CD4-positive, CD25-positive, alpha-beta regulatory T cell (primary cell): ENCODE results near the gene PHF3. TPM values are rescaled to one million over a fixed set of nuclear protein-coding genes. Genes with fewer than 3 reads are reported as not detected.

ENCODE experiments used
- ATAC-seq, 2 donors: fragments of 150-1000 bp; cut with Tn5 transposase; one replicate each; pipeline ENCODE4 v1.10.0; 2021; ENCODE audit warnings: low read depth in 2 of 2, moderate number of reproducible peaks in 2 of 2, moderate library complexity in 1 of 2
- DNase-seq, 3 donors: peaks; one replicate each; pipeline versions ENCODE4 v3.0.0 to v3.0.0-alpha.2; 2012 to 2022; ENCODE audit warnings: mixed read lengths in 1 of 3
- H3K27ac ChIP-seq: one replicate; pipeline ENCODE4 v1.7.0; 2013; ENCODE audit warnings: mild to moderate bottlenecking, low read length; ENCODE audit not compliant: insufficient read depth, poor library complexity, severe bottlenecking
- H3K27me3 ChIP-seq: one replicate; pipeline ENCODE4 v1.7.0; 2013; ENCODE audit warnings: low read length; ENCODE audit not compliant: control insufficient read depth, insufficient read depth
- H3K36me3 ChIP-seq: one replicate; pipeline ENCODE4 v1.7.0; 2013; ENCODE audit warnings: mild to moderate bottlenecking, low read length, moderate library complexity; ENCODE audit not compliant: control insufficient read depth, insufficient read depth
- H3K4me1 ChIP-seq: 2 replicates; pipeline ENCODE4 v1.7.0; 2013; ENCODE audit warnings: mild to moderate bottlenecking, low read length; ENCODE audit not compliant: insufficient read depth, control insufficient read depth, poor library complexity, severe bottlenecking
- H3K4me3 ChIP-seq: one replicate; pipeline ENCODE4 v1.7.0; 2013; ENCODE audit warnings: low read depth, mild to moderate bottlenecking, low read length, moderate library complexity
- H3K9me3 ChIP-seq, 2 experiments: 1 replicate in 1 of 2; 2 replicates in 1 of 2; pipeline ENCODE4 v1.7.0; 2013; ENCODE audit warnings: low read length in 2 of 2, mild to moderate bottlenecking in 1 of 2, moderate library complexity in 1 of 2; ENCODE audit not compliant: control insufficient read depth in 2 of 2
- H3K27ac Mint-ChIP-seq, 3 donors: one replicate each; pipeline ENCODE4 v1.8.0; 2020 to 2022; ENCODE audit warnings: mild to moderate bottlenecking in 3 of 3, mixed read lengths in 3 of 3, moderate library complexity in 2 of 3
- H3K27me3 Mint-ChIP-seq: one replicate; pipeline ENCODE4 v1.8.0; 2022; ENCODE audit warnings: mild to moderate bottlenecking, mixed read lengths
- H3K36me3 Mint-ChIP-seq: one replicate; pipeline ENCODE4 v1.8.0; 2020; ENCODE audit warnings: mixed read lengths
- H3K4me1 Mint-ChIP-seq, 4 donors: one replicate each; pipeline ENCODE4 v1.8.0; 2020 to 2022; ENCODE audit warnings: mixed read lengths in 4 of 4, mild to moderate bottlenecking in 1 of 4
- H3K4me3 Mint-ChIP-seq, 4 donors: one replicate each; pipeline ENCODE4 v1.8.0; 2020 to 2022; ENCODE audit warnings: mild to moderate bottlenecking in 4 of 4, mixed read lengths in 4 of 4, moderate library complexity in 3 of 4
- H3K9me3 Mint-ChIP-seq, 7 donors: one replicate each; pipeline ENCODE4 v1.8.0; 2020 to 2022; ENCODE audit warnings: mixed read lengths in 7 of 7, mild to moderate bottlenecking in 3 of 7, moderate library complexity in 2 of 7
- polyA plus RNA-seq, 4 donors: library from polyadenylated mRNA; unstranded; fragments of 300-500 nt; fragmentation: Illumina TruSeq; gene quantifications; one replicate each; pipeline ENCODE4 v1.2.3, GENCODE V29; 2021
- total RNA-seq: library from RNA; stranded (reverse); gene quantifications from one replicate; pipeline ENCODE4 v1.2.3, GENCODE V29; 2022

PHF3 gene
- total and polyA plus RNA-seq, 5 donors from 2014 or later, result 19.4 to 103 (median 23.0) TPM

DNA sequence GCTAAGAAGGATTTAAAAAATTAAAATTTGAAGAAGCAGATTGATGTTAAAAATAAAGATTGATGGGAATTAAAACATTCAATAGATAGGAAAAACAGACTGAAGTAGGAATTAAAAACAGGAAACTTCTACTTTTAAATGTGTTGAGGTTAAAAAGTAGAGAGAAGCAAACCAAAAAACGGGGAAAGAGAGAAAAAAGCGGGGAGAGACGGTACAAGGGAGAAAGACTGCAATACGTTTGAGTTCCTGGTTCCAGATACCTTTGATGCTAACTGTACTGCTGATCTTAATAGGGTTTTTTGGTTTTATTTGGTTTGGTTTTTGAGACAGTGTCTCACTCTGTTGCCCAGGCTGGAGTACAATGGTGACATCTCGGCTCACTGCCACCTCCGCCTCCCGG lies 36.4 kb upstream of the PHF3 start:
- Mint-ChIP-seq H3K36me3 (no peaks in the 10 kb centered on the region), H3K9me3 (peaks cover 0 to 2% (median 0%) of the 10 kb centered on the region in 7 donors), H3K4me1 (peaks cover 0 to 20% (median 12%) of the 10 kb centered on the region in 4 donors), H3K27me3 (peaks cover 14% of the 10 kb centered on the region), H3K4me3 (peak overlapping the region in 1 of 4 donors; percentile 84), H3K27ac (no peak overlapping the region)
- Histone ChIP-seq H3K4me1 (peaks cover 7% of the 10 kb centered on the region), H3K36me3 (no peaks in the 10 kb centered on the region), H3K27me3 (no peaks in the 10 kb centered on the region), H3K9me3 (no peaks in the 10 kb centered on the region), H3K4me3 (no peak overlapping the region), H3K27ac (no peak overlapping the region)
- DNase-seq (no peak), ATAC-seq (no peak)

GRCh38 chr6:63600136-63600535 lies 35.5 kb upstream of the PHF3 start:
- Histone ChIP-seq H3K27ac (no peak overlapping the region), H3K27me3 (no peaks in the 10 kb centered on the region), H3K9me3 (no peaks in the 10 kb centered on the region), H3K4me3 (no peak overlapping the region), H3K36me3 (no peaks in the 10 kb centered on the region), H3K4me1 (peaks cover 7% of the 10 kb centered on the region)
- peak overlapping the region in 1 of 3 donors; percentile 60 for H3K27ac Mint-ChIP-seq
- H3K9me3 Mint-ChIP-seq, result peaks cover 0 to 2% (median 0%) of the 10 kb centered on the region in 7 donors
- H3K4me1 Mint-ChIP-seq, result peaks cover 0 to 20% (median 12%) of the 10 kb centered on the region in 4 donors
- no peaks in the 10 kb centered on the region for H3K36me3 Mint-ChIP-seq
- no peak overlapping the region for H3K4me3 Mint-ChIP-seq
- no peak for ATAC-seq
- no peak for DNase-seq
- peaks cover 9% of the 10 kb centered on the region for H3K27me3 Mint-ChIP-seq

DNA sequence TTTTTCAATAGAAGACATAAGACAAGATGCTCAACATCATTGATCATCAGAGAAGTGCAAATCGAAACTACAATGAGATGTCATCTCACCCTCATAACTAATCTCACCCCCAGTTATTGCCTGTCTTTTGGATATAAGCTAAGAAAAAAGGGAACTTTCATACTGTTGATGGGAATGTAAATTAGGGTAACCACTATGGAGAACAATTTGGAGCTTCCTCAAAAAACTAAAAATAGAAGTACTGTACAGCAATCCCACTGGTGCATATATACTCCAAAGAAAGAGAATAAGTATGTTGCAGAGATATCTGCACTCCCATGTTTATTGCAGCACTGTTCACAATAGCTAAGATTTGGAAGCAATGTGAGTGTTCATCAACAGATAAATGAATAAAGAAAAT lies 26.4 kb upstream of the PHF3 start:
- Histone ChIP-seq H3K4me1 (no peaks in the 10 kb centered on the region), H3K36me3 (no peaks in the 10 kb centered on the region), H3K9me3 (no peaks in the 10 kb centered on the region), H3K27me3 (peaks cover 2% of the 10 kb centered on the region), H3K4me3 (no peak overlapping the region), H3K27ac (no peak overlapping the region)
- Mint-ChIP-seq H3K9me3 (peaks cover 0 to 3% (median 0%) of the 10 kb centered on the region in 7 donors), H3K4me1 (no peaks in the 10 kb centered on the region), H3K27ac (no peak overlapping the region), H3K27me3 (peaks cover 15% of the 10 kb centered on the region), H3K4me3 (no peak overlapping the region), H3K36me3 (no peaks in the 10 kb centered on the region)
- DNase-seq (no peak), ATAC-seq (no peak)

DNA sequence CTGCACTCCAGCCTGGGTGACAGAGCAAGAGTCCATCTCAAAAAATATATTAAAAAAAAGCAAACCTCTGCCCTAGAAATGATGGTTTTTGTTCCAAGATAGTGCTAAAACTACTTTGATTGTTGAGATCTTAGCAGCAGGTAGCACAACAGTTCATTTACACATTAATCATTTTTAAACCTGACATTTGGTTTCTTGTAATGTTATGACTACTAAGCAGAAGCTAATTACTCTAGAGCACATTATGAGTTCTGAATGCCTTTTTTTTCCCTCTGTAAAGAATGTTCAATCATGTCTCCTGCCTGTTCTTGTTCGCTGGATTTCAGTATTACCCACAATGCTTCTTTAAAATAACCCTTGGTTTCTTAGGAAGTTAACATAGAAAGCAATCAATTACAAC lies 24.7 kb upstream of the PHF3 start:
- H3K27me3 ChIP-seq, result peaks cover 2% of the 10 kb centered on the region
- Mint-ChIP-seq H3K4me1 (no peaks in the 10 kb centered on the region), H3K9me3 (peaks cover 0 to 3% (median 0%) of the 10 kb centered on the region in 7 donors), H3K27me3 (peaks cover 15% of the 10 kb centered on the region), H3K36me3 (no peaks in the 10 kb centered on the region), H3K27ac (no peak overlapping the region), H3K4me3 (no peak overlapping the region)
- DNase-seq (no peak), ATAC-seq (no peak)
- H3K36me3 ChIP-seq, result no peaks in the 10 kb centered on the region
- H3K4me1 ChIP-seq, result no peaks in the 10 kb centered on the region
- H3K9me3 ChIP-seq, result no peaks in the 10 kb centered on the region
- no peak overlapping the region for H3K27ac ChIP-seq
- no peak overlapping the region for H3K4me3 ChIP-seq

DNA sequence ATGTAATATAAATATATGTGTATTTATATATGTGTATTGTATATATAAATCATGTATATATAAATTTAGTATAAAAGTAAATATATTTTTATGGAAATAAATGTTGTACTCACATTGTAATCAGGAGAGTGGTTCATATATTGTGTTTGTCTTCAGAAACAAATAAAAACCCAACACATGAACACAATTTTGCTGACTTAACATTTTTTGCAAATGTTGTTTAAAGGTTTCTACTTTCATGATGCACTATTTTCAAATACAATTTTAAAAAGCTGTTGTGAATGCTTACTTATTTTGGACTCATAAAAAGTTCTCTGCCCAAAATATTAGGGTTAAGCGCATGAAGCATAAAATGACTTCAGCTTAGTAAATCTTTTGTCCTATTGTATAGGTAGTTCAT lies 24.0 kb upstream of the PHF3 start:
- Histone ChIP-seq H3K27ac (no peak overlapping the region), H3K4me1 (no peaks in the 10 kb centered on the region), H3K36me3 (no peaks in the 10 kb centered on the region), H3K9me3 (no peaks in the 10 kb centered on the region), H3K4me3 (no peak overlapping the region), H3K27me3 (peaks cover 2% of the 10 kb centered on the region)
- no peak overlapping the region for H3K4me3 Mint-ChIP-seq
- H3K27ac Mint-ChIP-seq, result no peak overlapping the region
- no peak for DNase-seq
- H3K4me1 Mint-ChIP-seq, result no peaks in the 10 kb centered on the region
- no peaks in the 10 kb centered on the region for H3K36me3 Mint-ChIP-seq
- ATAC-seq, result no peak
- H3K27me3 Mint-ChIP-seq, result peaks cover 19% of the 10 kb centered on the region
- peaks cover 0 to 3% (median 0%) of the 10 kb centered on the region in 7 donors for H3K9me3 Mint-ChIP-seq

DNA sequence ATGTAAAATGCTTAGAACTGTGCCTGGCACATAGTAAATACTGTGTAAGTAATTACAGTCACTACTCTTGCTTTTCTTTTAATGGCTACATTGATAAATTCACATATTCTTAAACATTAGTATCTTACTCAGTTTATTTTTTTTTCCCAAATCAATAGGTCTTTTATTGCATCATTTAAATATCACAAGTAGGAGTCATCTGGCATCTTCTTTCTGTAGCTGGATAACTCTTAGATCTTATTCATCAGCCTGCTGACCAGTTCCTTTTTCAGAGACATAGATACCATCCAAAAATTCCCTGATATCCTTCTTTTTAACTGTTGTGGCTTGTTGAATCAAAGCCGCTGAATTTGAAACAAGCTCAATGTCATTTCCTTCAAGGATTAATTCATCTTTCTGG lies 20.0 kb upstream of the PHF3 start:
- no peaks in the 10 kb centered on the region for H3K9me3 Mint-ChIP-seq

DNA sequence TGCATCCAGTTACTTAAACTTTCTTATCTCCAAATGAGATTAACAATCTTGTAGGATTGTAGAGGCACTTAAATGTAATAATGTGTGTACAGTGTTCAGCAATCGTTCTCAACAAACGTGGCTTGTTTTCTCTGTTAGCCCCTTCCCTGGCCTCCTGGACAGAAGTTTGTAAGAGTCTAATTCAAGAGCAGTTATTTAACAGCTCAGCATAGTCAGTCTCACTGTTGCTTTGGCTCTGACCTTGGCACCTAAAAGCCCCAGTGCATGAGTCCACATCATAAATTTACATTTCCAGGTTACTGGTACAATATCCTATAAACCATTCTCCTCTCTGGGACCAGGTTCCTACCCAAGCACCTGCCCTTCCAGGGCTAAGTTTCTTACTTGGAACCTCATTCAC lies 11.5 kb upstream of the PHF3 start:
- H3K27me3 Mint-ChIP-seq, result peaks cover 32% of the 10 kb centered on the region
- H3K36me3 Mint-ChIP-seq, result no peaks in the 10 kb centered on the region
- ATAC-seq, result no peak
- no peak overlapping the region for H3K27ac Mint-ChIP-seq
- H3K27me3 ChIP-seq, result peaks cover 5% of the 10 kb centered on the region
- no peak for DNase-seq
- H3K4me3 Mint-ChIP-seq, result no peak overlapping the region
- H3K9me3 ChIP-seq, result no peaks in the 10 kb centered on the region
- no peak overlapping the region for H3K27ac ChIP-seq
- no peaks in the 10 kb centered on the region for H3K4me1 Mint-ChIP-seq
- no peaks in the 10 kb centered on the region for H3K4me1 ChIP-seq
- H3K9me3 Mint-ChIP-seq, result peaks cover 0 to 4% (median 0%) of the 10 kb centered on the region in 7 donors
- H3K36me3 ChIP-seq, result no peaks in the 10 kb centered on the region
- H3K4me3 ChIP-seq, result no peak overlapping the region

More for the DNA sequence above, 20.0 kb upstream of the PHF3 start:
- Histone ChIP-seq H3K27me3 (peaks cover 5% of the 10 kb centered on the region), H3K4me1 (no peaks in the 10 kb centered on the region), H3K36me3 (no peaks in the 10 kb centered on the region), H3K27ac (no peak overlapping the region), H3K9me3 (no peaks in the 10 kb centered on the region), H3K4me3 (no peak overlapping the region)
- Mint-ChIP-seq H3K27me3 (peaks cover 37% of the 10 kb centered on the region), H3K27ac (no peak overlapping the region), H3K4me3 (no peak overlapping the region), H3K4me1 (no peaks in the 10 kb centered on the region), H3K36me3 (no peaks in the 10 kb centered on the region)
- ATAC-seq, result no peak
- DNase-seq, result no peak

- no peak for DNase-seq
- no peak for ATAC-seq
- no peak overlapping the region for H3K27ac Mint-ChIP-seq
- H3K27ac ChIP-seq, result no peak overlapping the region
- H3K4me1 ChIP-seq, result peaks cover 12% of the 10 kb centered on the region
- peak overlapping the region in 1 of 4 donors; percentile 17 for H3K4me3 Mint-ChIP-seq
- H3K4me1 Mint-ChIP-seq, result peaks cover 2 to 14% (median 8%) of the 10 kb centered on the region in 4 donors
- H3K9me3 Mint-ChIP-seq, result peaks cover 0 to 5% (median 0%) of the 10 kb centered on the region in 7 donors
- no peaks in the 10 kb centered on the region for H3K36me3 ChIP-seq
- no peaks in the 10 kb centered on the region for H3K9me3 ChIP-seq
- H3K4me3 ChIP-seq, result no peak overlapping the region
- H3K36me3 Mint-ChIP-seq, result peaks cover 4% of the 10 kb centered on the region
- peaks cover 3% of the 10 kb centered on the region for H3K27me3 ChIP-seq
- H3K27me3 Mint-ChIP-seq, result peaks cover 21% of the 10 kb centered on the region
Observed at GRCh38 chr6:63630466-63630865, 5.1 kb upstream of the PHF3 start.
